ENCODE measurements around the gene SLK. TPM values are rescaled to one million over a fixed set of nuclear protein-coding genes. Genes with fewer than 3 reads are reported as not detected.

The SLK gene
- total RNA-seq, 1 experiment from 2014 or later: 40.8 TPM

DNA sequence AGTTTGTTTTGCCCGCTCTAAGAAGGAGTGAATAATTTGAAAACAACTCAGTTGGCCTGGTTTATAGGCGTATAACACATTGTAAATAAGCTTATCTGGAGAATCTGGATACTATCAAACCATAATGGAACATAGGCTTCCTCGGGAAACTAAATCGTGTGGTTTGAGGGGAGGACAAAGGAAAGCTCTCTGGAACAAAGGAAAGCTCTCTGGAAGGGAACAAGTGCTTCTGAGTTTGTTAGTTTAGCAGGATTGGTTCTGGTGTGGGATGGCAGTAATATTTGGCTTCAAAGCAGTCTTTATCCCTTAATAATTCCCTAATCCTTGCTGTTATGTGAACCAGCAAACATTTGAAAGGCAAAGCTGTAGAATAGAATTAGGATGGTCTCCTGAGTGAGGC is 15.0 kb upstream of the SLK start:
- intact Hi-C loops (cut with micrococcal nuclease; ENCODE audit: unreplicated experiment) (no loop called here), in situ Hi-C loops (cut with HindIII; ENCODE audit: low pct_unique_long_range_greater_than_20kb, low sequenced_read_pairs) (no loop called here)
- DNase-seq (ENCODE audit: low read depth, low spot score): no peak
- Histone ChIP-seq H3K9me3 (ENCODE audit: control insufficient read depth, insufficient read depth, low read depth, low read length) (no peaks in the 10 kb centered on the region), H3K4me1 (ENCODE audit: control insufficient read depth, insufficient read depth, low read length) (no peaks in the 10 kb centered on the region), H3K36me3 (ENCODE audit: control insufficient read depth, insufficient read depth, low read length) (no peaks in the 10 kb centered on the region), H3K27me3 (ENCODE audit: control insufficient read depth, insufficient read depth, low read length) (no peaks in the 10 kb centered on the region), H3K4me3 (ENCODE audit: low read depth in 2 of 2, low read length in 2 of 2) (no peak overlapping the region), H3K27ac (ENCODE audit: low read length) (no peak overlapping the region)
- POLR2A ChIA-PET: no interaction called here
- CTCF ChIA-PET: no interaction called here
- no TSS peak for BruUV-seq (replicated peaks)
- no peak for ATAC-seq
- TF ChIP-seq SIN3A (IDR thresholded peaks at IDR 0.05; ENCODE audit: borderline replicate concordance, insufficient read depth, low read depth, low read length) (no peak), POLR2AphosphoS5 (IDR thresholded peaks at IDR 0.05; ENCODE audit: low read depth, low read length) (no peak), CTCF (IDR thresholded peaks at IDR 0.05) (no peak), TCF7L2 (IDR thresholded peaks at IDR 0.05; ENCODE audit: low read depth, low read length) (no peak)
- TF ChIP-seq, protein P1, sequence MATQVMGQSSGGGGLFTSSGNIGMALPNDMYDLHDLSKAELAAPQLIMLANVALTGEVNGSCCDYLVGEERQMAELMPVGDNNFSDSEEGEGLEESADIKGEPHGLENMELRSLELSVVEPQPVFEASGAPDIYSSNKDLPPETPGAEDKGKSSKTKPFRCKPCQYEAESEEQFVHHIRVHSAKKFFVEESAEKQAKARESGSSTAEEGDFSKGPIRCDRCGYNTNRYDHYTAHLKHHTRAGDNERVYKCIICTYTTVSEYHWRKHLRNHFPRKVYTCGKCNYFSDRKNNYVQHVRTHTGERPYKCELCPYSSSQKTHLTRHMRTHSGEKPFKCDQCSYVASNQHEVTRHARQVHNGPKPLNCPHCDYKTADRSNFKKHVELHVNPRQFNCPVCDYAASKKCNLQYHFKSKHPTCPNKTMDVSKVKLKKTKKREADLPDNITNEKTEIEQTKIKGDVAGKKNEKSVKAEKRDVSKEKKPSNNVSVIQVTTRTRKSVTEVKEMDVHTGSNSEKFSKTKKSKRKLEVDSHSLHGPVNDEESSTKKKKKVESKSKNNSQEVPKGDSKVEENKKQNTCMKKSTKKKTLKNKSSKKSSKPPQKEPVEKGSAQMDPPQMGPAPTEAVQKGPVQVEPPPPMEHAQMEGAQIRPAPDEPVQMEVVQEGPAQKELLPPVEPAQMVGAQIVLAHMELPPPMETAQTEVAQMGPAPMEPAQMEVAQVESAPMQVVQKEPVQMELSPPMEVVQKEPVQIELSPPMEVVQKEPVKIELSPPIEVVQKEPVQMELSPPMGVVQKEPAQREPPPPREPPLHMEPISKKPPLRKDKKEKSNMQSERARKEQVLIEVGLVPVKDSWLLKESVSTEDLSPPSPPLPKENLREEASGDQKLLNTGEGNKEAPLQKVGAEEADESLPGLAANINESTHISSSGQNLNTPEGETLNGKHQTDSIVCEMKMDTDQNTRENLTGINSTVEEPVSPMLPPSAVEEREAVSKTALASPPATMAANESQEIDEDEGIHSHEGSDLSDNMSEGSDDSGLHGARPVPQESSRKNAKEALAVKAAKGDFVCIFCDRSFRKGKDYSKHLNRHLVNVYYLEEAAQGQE (IDR thresholded peaks at IDR 0.05; ENCODE audit: insufficient read depth in 1 of 2, low read depth in 2 of 2, low read length in 1 of 2): no peak

DNA sequence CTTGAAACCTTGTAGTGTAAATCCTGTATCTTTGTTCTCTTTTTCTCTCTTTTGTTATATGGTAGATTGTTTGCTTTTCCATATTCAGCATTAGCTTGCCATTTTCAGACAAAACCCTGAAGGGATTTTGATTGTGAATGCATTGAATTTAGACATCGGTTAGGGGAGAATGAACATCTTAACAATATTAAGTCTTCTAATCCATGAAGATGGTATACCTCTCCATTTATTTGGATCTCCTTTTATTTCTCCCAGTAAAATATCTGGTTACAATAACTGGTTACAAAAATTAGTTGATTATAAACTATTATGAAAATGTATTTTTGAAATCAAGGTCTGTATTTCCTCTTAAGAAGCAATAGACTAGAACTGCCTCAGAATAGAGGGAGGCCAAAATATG is 12.4 kb upstream of the SLK start:
- Histone ChIP-seq H3K27ac (ENCODE audit: low read length) (no peak overlapping the region), H3K27me3 (ENCODE audit: control insufficient read depth, insufficient read depth, low read length) (no peaks in the 10 kb centered on the region), H3K4me1 (ENCODE audit: control insufficient read depth, insufficient read depth, low read length) (no peaks in the 10 kb centered on the region), H3K36me3 (ENCODE audit: control insufficient read depth, insufficient read depth, low read length) (no peaks in the 10 kb centered on the region), H3K9me3 (ENCODE audit: control insufficient read depth, insufficient read depth, low read depth, low read length) (no peaks in the 10 kb centered on the region), H3K4me3 (ENCODE audit: low read depth in 2 of 2, low read length in 2 of 2) (no peak overlapping the region)
- no TSS peak for BruUV-seq (replicated peaks)
- CTCF ChIA-PET: no interaction called here
- in situ Hi-C loops (cut with HindIII; ENCODE audit: low pct_unique_long_range_greater_than_20kb, low sequenced_read_pairs): no loop called here
- POLR2A ChIA-PET: no interaction called here
- DNase-seq (ENCODE audit: low read depth, low spot score) (no peak), ATAC-seq (no peak)
- TF ChIP-seq SIN3A (IDR thresholded peaks at IDR 0.05; ENCODE audit: borderline replicate concordance, insufficient read depth, low read depth, low read length) (no peak), POLR2AphosphoS5 (IDR thresholded peaks at IDR 0.05; ENCODE audit: low read depth, low read length) (no peak), CTCF (IDR thresholded peaks at IDR 0.05) (no peak), TCF7L2 (IDR thresholded peaks at IDR 0.05; ENCODE audit: low read depth, low read length) (no peak)
- TF ChIP-seq, protein P1 (IDR thresholded peaks at IDR 0.05; ENCODE audit: insufficient read depth in 1 of 2, low read depth in 2 of 2, low read length in 1 of 2): no peak
- intact Hi-C loops (cut with micrococcal nuclease; ENCODE audit: unreplicated experiment): no loop called here

Data from Panc1 (cell line).